Hematopoietic multipotent progenitor cell treated with erythropoietin and hydrocortisone succinate and interleukin-3 and kit ligand, for 15 days (in vitro differentiated cells): Measurements from ENCODE around the gene SCUBE1.

Experiments used
- DNase-seq: peaks from one replicate; pipeline ENCODE4 v3.0.0-alpha.2; 2015; ENCODE audit warnings: low spot score

SCUBE1 gene

DNA sequence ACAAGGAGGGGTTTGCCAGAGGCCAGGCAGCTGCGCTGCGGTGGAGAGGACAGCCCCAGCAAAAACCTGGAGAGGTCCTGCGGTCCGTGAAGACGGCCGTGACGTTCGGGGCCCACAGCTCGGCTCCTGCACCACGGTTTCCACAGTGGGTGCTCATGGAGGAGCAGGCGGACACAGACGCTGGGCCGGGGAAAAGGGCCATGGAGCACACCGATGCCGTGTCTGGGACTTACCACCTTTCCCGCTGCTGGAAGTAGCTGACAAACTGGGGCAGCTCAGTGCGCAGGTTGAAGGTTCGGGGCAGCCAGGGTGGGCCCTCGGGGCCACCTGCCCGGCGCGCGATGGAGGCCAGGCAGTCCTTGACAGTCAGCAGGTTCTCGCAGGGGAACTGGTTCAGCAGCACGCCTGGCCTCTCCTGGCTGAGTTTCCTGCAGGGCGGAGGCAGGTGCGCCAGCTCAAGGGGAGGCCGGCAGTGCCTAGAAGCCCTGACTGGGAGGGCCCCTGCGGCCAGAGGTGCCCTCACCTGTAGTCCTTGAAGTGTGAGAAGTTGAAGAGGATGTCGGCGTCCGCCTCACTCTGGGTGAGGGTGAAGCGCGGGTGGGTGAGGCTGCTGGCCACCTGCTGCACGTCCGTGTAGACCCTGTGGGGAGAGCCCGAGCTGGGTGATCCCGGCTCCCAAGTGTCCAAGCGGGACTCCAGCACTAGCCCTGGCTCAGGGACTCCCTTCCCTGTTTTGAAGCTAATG, 169.0 kb downstream of the SCUBE1 start:
- no peak for DNase-seq

GRCh38 chr22:43173566-43173965, 169.6 kb downstream of the SCUBE1 start:
- DNase-seq: no peak

DNA sequence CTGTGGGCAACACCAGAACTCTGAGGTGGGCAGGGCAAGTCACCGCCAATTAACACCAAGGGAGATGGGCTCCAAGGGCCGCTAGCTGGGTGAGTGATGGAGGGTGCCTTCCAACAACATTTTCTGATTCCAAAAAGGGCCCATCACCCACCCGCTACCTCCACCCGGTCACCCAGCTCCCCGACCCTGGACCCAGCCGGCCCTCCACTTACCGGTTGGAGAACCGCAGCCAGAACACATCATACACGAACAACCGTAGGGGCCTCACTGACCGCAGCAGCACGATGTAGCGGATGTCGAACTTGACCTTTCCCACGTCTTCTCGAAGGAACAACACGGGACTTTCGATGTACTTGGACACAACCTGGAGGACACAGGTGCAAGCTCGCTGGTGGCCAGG, 171.0 kb downstream of the SCUBE1 start:
- DNase-seq: no peak

DNA sequence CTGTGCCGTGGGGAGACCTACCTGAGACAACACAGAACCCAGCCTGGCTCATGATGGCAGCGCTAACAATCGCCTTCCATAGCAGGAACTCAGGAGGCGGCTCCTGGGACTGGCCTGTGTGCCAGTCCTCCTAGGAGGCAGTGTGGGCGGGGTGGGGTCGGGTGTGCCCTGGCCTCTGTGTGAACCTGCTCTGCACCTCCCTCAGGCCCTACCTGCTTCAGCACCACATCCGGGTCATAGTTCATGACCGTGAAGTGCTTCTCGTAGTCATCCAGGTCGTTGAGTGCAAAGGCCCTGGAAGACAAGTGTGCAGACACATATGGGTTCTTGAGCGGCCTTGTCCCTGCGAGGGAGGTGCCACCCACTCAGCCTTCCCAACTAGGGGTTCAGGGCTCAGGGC, 171.6 kb downstream of the SCUBE1 start:
- DNase-seq: no peak

DNA sequence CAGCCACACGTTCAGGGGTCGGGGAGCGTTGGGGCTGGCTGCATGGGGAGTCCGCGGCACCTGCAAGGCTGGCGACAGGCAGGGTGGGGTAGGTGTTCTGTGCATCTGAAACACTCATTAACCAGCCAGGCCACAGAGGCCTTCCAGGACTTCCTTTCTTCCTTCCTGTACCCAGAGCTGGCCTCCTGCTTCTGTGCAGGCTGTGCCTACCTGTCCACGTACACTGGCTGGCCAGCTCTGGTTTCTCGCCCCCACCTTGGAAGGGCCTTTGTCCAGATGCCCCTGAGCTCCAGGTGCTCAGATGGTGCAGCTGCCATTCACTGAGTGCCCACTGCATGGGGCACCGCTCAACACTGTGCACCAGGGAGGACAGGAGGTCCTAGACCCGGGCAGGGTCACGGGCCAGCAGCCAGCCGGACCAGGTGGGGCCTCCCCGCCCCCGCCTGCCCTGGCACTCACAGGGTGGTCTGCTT, 172.1 kb downstream of the SCUBE1 start:
- DNase-seq: no peak

DNA sequence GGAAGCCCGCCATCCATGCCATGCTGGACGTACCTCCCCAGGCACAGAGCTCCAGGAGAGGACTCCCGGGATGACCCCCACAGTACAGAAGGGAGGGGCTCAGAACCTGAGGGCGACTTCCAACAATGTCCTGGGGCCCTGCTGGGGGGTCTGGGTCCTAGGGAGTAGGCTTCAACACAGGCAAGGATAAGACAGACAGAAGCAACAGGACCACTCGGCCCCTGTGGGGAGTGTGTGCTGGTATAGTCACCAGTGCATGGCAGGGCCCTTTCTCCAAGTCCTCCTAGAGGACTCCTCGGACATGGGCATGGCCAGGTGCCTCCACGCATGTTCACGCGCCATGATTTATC, 173.1 kb downstream of the SCUBE1 start:
- no peak for DNase-seq

DNA sequence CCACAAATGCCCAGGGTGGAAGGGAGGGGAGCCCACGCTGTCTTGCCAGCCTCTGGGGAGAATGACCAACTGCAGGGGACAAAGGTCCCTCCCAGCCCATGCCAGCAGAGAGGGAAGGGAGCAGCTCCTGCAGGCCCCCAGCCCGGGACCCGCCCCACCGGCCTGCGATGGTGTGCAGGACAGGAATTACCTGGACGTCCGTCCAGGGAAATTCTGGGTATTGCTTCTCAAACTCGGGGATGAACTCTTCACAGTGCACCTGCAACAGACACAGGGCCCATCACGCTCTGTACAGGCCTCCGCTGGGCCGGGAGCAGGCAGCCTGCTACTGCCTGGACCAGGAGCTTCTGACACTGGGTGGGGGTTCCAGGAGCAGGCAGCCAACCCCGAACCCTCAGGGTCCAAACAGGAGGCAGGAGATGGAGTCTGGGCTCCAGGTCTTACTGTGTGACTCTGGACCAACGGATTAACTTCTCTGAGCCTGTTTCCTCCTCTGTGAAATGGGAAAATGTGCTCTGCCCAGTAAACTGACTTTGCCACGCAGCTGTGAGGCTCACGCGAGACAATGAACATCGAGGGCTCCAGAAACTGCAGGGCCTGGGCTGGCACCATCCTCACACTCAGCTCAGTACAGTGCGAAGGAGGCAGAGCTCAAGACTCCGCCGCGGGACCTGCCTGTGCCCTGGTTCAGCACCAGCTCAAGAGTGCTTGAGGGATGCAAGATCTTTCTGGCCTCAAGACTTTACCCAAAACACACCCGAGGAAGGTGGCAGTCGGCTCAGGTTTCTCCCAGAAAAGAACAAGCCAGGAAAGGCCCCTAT, 173.7 kb downstream of the SCUBE1 start:
- DNase-seq: no peak

GRCh38 chr22:43168471-43169309, 174.5 kb downstream of the SCUBE1 start:
- DNase-seq: no peak

GRCh38 chr22:43167001-43167589, 176.1 kb downstream of the SCUBE1 start:
- peak; percentile 83 for DNase-seq

DNA sequence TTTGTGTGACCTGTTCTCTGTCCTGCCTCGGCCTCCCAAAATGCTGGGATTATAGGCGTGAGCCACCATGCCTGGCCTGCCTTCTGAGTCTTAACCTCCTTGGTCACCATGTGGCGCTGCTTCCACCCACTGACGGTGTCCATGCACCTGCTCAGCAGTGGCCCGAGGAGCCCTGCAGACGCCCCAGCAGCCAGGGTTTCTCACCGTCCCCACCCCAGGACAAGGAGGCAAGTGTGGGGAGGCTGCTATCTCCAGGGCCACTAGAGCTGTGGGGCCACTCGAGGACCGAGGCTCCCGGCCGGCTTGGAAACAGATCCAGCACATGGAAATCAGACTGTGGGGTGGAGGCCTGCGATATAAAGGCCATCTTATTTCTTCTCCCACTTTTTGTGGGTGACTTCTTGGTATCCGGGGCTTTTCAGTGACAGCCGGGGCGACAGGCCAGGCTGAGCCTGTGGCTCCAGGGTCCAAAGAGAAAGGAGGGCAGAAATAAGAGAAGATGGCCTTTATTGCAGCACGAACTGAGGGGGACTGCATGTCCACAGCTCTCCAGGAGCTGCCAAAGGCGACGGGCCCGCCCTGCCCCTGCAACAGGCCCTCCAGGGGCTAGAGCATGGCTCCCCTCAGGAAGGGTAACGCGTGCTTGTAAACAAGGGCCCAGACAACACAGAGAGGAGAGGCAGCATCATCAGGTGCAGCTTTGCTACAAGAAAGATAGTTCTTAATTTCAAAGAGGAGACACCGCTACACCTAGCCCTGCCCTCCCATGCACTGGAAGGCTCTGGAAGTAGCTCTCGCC, 176.8 kb downstream of the SCUBE1 start:
- no peak for DNase-seq

- DNase-seq: no peak
Measured at GRCh38 chr22:43164636-43165035, 178.5 kb downstream of the SCUBE1 start.

GRCh38 chr22:43163241-43163795, 179.9 kb downstream of the SCUBE1 start:
- no peak for DNase-seq

DNA sequence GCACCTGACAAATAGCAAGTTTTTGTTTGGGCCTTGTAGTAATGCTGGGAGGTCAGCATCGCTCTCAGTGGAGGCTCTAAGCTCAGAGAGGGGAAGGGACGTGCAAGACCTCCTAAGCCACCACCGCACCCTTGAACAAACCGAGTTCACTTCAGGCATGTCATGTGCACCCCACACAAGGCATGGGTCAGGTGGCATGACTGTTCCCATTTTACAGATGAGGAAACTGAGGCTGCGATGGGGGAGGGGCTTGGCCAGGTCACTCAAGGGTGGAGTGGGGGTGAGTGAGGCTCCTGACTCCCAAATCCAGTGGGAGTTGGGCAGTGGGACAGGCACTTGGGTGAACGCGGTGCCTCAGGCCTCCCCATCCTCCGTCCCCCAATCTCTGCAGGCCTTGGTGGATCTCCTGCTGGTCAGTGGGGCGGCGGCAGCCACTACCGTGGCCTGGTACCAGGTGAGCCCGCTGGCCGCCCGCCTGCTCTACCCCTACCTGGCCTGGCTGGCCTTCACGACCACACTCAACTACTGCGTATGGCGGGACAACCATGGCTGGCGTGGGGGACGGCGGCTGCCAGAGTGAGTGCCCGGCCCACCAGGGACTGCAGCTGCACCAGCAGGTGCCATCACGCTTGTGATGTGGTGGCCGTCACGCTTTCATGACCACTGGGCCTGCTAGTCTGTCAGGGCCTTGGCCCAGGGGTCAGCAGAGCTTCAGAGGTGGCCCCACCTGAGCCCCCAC, 180.6 kb downstream of the SCUBE1 start:
- no peak for DNase-seq

- no peak for DNase-seq
Measured at GRCh38 chr22:43160497-43161126, 182.6 kb downstream of the SCUBE1 start.

GRCh38 chr22:43159484-43160178, 183.5 kb downstream of the SCUBE1 start:
- no peak for DNase-seq

DNA sequence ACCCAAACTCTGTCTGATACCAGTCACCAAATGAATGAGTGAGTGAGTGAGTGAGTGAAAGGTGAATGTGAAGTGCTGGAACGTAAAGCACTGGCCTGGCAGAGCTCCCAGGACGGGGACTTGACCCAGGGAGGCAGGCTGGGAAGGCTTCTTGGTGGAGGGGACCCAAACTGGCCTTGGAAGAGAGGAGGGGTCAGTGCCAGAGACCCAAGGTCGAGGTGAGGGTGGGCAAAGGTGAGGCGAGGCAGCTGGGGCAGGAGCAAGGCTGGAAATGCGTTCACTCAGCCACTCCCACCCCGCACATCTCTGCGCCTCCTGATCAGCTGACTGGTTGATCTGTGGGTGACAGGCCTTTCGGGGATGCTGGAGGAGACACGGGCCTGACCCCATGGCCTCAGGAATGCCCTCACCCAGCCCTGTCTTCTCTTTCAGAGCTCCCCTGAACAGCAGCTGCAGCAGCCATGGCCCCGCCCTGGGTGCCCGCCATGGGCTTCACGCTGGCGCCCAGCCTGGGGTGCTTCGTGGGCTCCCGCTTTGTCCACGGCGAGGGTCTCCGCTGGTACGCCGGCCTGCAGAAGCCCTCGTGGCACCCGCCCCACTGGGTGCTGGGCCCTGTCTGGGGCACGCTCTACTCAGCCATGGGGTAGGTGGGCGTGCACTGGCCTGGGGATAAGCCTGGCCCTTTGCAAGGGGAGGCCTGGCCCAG, 184.2 kb downstream of the SCUBE1 start:
- no peak for DNase-seq

DNA sequence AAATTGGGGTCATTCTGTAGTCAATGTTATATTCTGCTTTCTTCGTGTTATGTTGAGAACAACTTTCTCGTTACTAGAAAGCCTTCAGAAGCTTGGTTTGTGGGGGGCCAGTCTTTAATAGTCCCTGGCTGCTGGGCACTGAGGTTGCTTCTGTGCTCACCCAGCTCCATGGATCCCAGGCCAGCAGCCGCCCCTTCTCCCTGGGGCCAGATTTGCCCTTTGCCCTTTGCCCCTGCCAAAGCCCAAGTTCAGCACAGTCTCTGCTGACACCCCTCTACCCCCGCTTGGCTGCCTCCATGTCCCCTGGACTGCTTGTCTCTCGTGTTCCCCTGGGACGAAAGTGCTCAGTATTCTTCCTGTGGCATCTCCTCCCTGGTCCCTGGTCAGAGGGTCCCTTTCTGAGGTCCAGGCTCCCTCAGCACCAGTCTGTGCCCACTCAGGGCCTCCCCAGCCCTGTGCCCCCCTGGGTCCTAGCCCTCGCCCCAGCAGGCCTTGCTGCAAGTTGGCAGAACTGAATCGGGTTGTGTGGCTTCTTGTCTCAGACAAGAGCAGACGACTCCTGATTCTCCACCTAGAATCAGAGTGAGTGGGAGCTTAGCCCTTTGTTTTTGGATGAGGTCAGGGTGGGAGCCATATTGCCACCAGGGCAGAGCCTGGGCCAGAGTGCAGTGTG, 185.2 kb downstream of the SCUBE1 start:
- DNase-seq: no peak

GRCh38 chr22:43156413-43156812, 186.8 kb downstream of the SCUBE1 start:
- DNase-seq: no peak
